ENCODE data around the gene TTC34.

DNA sequence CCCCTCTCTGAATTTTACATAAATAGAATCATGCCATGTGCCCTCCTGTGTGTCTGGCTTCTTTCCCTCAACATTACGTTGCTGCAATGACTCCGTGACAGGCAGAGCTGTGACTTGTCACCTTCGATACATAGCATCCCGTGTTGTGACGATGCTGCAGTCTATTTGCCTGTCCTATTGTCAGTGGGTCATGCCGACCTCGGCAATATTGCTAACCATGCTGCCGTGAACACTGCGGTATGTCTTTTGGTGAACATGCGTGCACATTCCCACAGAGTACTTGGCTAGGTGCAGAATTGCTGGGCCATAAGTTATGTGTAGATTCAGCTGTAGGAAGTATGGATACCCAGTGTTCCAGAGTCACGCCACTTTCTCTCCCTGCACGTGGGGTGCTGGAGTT lies 36.3 kb upstream of the TTC34 start:
- TF ChIP-seq, protein P1, sequence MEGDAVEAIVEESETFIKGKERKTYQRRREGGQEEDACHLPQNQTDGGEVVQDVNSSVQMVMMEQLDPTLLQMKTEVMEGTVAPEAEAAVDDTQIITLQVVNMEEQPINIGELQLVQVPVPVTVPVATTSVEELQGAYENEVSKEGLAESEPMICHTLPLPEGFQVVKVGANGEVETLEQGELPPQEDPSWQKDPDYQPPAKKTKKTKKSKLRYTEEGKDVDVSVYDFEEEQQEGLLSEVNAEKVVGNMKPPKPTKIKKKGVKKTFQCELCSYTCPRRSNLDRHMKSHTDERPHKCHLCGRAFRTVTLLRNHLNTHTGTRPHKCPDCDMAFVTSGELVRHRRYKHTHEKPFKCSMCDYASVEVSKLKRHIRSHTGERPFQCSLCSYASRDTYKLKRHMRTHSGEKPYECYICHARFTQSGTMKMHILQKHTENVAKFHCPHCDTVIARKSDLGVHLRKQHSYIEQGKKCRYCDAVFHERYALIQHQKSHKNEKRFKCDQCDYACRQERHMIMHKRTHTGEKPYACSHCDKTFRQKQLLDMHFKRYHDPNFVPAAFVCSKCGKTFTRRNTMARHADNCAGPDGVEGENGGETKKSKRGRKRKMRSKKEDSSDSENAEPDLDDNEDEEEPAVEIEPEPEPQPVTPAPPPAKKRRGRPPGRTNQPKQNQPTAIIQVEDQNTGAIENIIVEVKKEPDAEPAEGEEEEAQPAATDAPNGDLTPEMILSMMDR (IDR thresholded peaks at IDR 0.05; ENCODE audit: low read length) = no peak
- TF ChIP-seq EZH2 (IDR thresholded peaks at IDR 0.05; ENCODE audit: borderline replicate concordance, low read length) = no peak
